HG03060 (cell line): Measurements from ENCODE around the gene FBXO34.
"Not testable (repeated sequence)": the region's sequence is repeated elsewhere in the genome, so short reads cannot be mapped to it uniquely, and the experiment has no call there.

Experiments
- ATAC-seq: cut with Tn5 transposase; IDR thresholded peaks from one replicate; pipeline ENCODE4 v1.9.1; 2021; ENCODE audit warnings: low read depth, moderate number of reproducible peaks; ENCODE audit not compliant: unreplicated experiment

Gene FBXO34

GRCh38 chr14:55306938-55307589 lies 35.8 kb downstream of the FBXO34 start:
- no peak for ATAC-seq

GRCh38 chr14:55309154-55309553 lies 37.9 kb downstream of the FBXO34 start:
- no peak for ATAC-seq

- no peak for ATAC-seq
Measured at GRCh38 chr14:55309761-55310365, 38.6 kb downstream of the FBXO34 start.

GRCh38 chr14:55312379-55313030 lies 41.3 kb downstream of the FBXO34 start:
- not testable (repeated sequence) for ATAC-seq

- ATAC-seq, result no peak
Measured at GRCh38 chr14:55313480-55313879, 42.3 kb downstream of the FBXO34 start.

GRCh38 chr14:55314449-55314848 lies 43.2 kb downstream of the FBXO34 start:
- no peak for ATAC-seq

GRCh38 chr14:55316564-55316963 lies 45.3 kb downstream of the FBXO34 start:
- ATAC-seq, result no peak

GRCh38 chr14:55317542-55318306 lies 46.5 kb downstream of the FBXO34 start:
- ATAC-seq, result no peak

GRCh38 chr14:55318694-55319093 lies 47.5 kb downstream of the FBXO34 start:
- ATAC-seq, result no peak

GRCh38 chr14:55323910-55324309 lies 52.7 kb downstream of the FBXO34 start:
- ATAC-seq, result no peak

- ATAC-seq, result no peak
Measured at GRCh38 chr14:55324812-55325211, 53.6 kb downstream of the FBXO34 start.

- peak; percentile 69 for ATAC-seq
Measured at GRCh38 chr14:55327179-55327578, 56.0 kb downstream of the FBXO34 start.

GRCh38 chr14:55328317-55328716 lies 57.1 kb downstream of the FBXO34 start:
- no peak for ATAC-seq

GRCh38 chr14:55329999-55330710 lies 58.9 kb downstream of the FBXO34 start:
- ATAC-seq, result no peak

- ATAC-seq, result no peak
Measured at GRCh38 chr14:55332654-55333570, 61.7 kb downstream of the FBXO34 start.

GRCh38 chr14:55333711-55334485 lies 62.7 kb downstream of the FBXO34 start:
- no peak for ATAC-seq

GRCh38 chr14:55336162-55336561 lies 64.9 kb downstream of the FBXO34 start:
- no peak for ATAC-seq

- ATAC-seq, result no peak
Measured at GRCh38 chr14:55336691-55337090, 65.5 kb downstream of the FBXO34 start.

- ATAC-seq, result peak; percentile 78
Measured at GRCh38 chr14:55339770-55340169, 68.5 kb downstream of the FBXO34 start.
